ENCODE measurements around the gene SGCE. TPM values are rescaled to one million over a fixed set of nuclear protein-coding genes. Genes with fewer than 3 reads are reported as not detected.
A peak's percentile ranks its signal among the peaks of the same experiment; 100 is the strongest.

Gene SGCE
- total and polyA plus RNA-seq, 8 donors, result 49.9 to 84.9 (median 72.8) TPM

GRCh38 chr7:94658826-94659225, 2.9 kb upstream of the SGCE start:
- DNase-seq, result no peak
- intact Hi-C loops (cut with DNase I), result no loop called here
- ATAC-seq, result no peak
- H3K27ac ChIP-seq, result no peak overlapping the region
- TF ChIP-seq CTCF (IDR thresholded peaks at IDR 0.05), result no peak
- H3K4me1 ChIP-seq, result peaks cover 0 to 32% of the 10 kb centered on the region in 2 donors
- peaks cover 0 to 41% of the 10 kb centered on the region in 2 donors for H3K27me3 ChIP-seq
- peak overlapping the region in 1 of 2 donors; percentile 53 for H3K4me3 ChIP-seq
- peaks cover 0 to 12% of the 10 kb centered on the region in 2 donors for H3K9me3 ChIP-seq
- no peaks in the 10 kb centered on the region for H3K36me3 ChIP-seq

GRCh38 chr7:94657771-94658693, 2.1 kb upstream of the SGCE start:
- DNase-seq, result peak; percentile 80 to 96 (median 96)
- TF ChIP-seq CTCF (IDR thresholded peaks at IDR 0.05), result no peak
- Histone ChIP-seq H3K4me3 (peak overlapping the region in 1 of 2 donors; percentile 53), H3K27ac (peak overlapping the region in 1 of 2 donors; percentile 23), H3K4me1 (peaks cover 0 to 32% of the 10 kb centered on the region in 2 donors), H3K9me3 (peaks cover 0 to 11% of the 10 kb centered on the region in 2 donors), H3K36me3 (no peaks in the 10 kb centered on the region), H3K27me3 (peaks cover 0 to 49% of the 10 kb centered on the region in 2 donors)
- intact Hi-C loops (cut with DNase I), result no loop called here
- peak; percentile 82 for ATAC-seq

GRCh38 chr7:94656925-94657731, 1.2 kb upstream of the SGCE start:
- H3K27ac ChIP-seq, result peak overlapping the region in 1 of 2 donors; percentile 23
- no peak for TF ChIP-seq CTCF (IDR thresholded peaks at IDR 0.05)
- peak overlapping the region; percentile 15 to 53 for H3K4me3 ChIP-seq
- DNase-seq (peak in 3 of 4 donors; percentile 29 to 44 (median 37)), ATAC-seq (no peak)
- H3K4me1 ChIP-seq, result peaks cover 0 to 32% of the 10 kb centered on the region in 2 donors
- peaks cover 5 to 58% of the 10 kb centered on the region in 2 donors for H3K27me3 ChIP-seq
- peaks cover 0 to 11% of the 10 kb centered on the region in 2 donors for H3K9me3 ChIP-seq
- H3K36me3 ChIP-seq, result no peaks in the 10 kb centered on the region
- intact Hi-C loops (cut with DNase I), result no loop called here

GRCh38 chr7:94656658-94656924, 658 bp upstream of the SGCE start:
- peaks cover 5 to 63% of the 10 kb centered on the region in 2 donors for H3K27me3 ChIP-seq
- H3K36me3 ChIP-seq, result no peaks in the 10 kb centered on the region
- no peak for DNase-seq
- no peak overlapping the region for H3K27ac ChIP-seq
- TF ChIP-seq CTCF (IDR thresholded peaks at IDR 0.05), result no peak
- intact Hi-C loops (cut with DNase I), result no loop called here
- H3K4me3 ChIP-seq, result peak overlapping the region; percentile 15 to 53
- H3K4me1 ChIP-seq, result peaks cover 0 to 32% of the 10 kb centered on the region in 2 donors
- no peak for ATAC-seq
- H3K9me3 ChIP-seq, result peaks cover 0 to 11% of the 10 kb centered on the region in 2 donors

All from left lung (tissue), 10 donors.